ENCODE measurements around the gene LHFPL3. TPM values are rescaled to one million over a fixed set of nuclear protein-coding genes. Genes with fewer than 3 reads are reported as not detected.

LHFPL3 gene
- polyA plus RNA-seq, 1 donor from 2014 or later, result 5.6 TPM

GRCh38 chr7:104367926-104368325 is 39.5 kb downstream of the LHFPL3 start:
- Histone ChIP-seq H3K9me2 (ENCODE audit: insufficient read depth, low read length) (no peaks in the 10 kb centered on the region), H2AFZ (ENCODE audit: low read depth, low read length) (no peak overlapping the region), H3K27ac (ENCODE audit: low read length) (no peak overlapping the region), H3F3A (ENCODE audit: insufficient read depth, low read length, poor library complexity, severe bottlenecking) (no peaks in the 10 kb centered on the region), H3K79me2 (replicated peaks; ENCODE audit: insufficient read depth, low read length) (no peaks in the 10 kb centered on the region), H3K4me2 (ENCODE audit: low read length) (no peak overlapping the region), H3K4me3 (ENCODE audit: low read length) (no peak overlapping the region), H3K9ac (ENCODE audit: low read length) (no peak overlapping the region), H3K36me3 (ENCODE audit: insufficient read depth, low read length) (no peaks in the 10 kb centered on the region), H4K20me1 (ENCODE audit: insufficient read depth) (no peaks in the 10 kb centered on the region), H3K9me3 (ENCODE audit: low read length) (no peaks in the 10 kb centered on the region), H3K27me3 (ENCODE audit: insufficient read depth, low read depth, low read length) (no peaks in the 10 kb centered on the region)
- no peak for TF ChIP-seq SMC3 (conservative IDR thresholded peaks at IDR 0.05; ENCODE audit: poor library complexity)
- no peak for TF ChIP-seq EP300 (conservative IDR thresholded peaks at IDR 0.05; ENCODE audit: poor library complexity, severe bottlenecking)
- no peak for TF ChIP-seq TAF1 (IDR thresholded peaks at IDR 0.05; ENCODE audit: low read depth)
- TF ChIP-seq CTCF (IDR thresholded peaks at IDR 0.05; ENCODE audit: poor library complexity, severe bottlenecking), result no peak
- no peak for TF ChIP-seq REST (IDR thresholded peaks at IDR 0.05; ENCODE audit: borderline replicate concordance)
- no peak for TF ChIP-seq POLR2AphosphoS5 (IDR thresholded peaks at IDR 0.05)
- TF ChIP-seq MXI1 (conservative IDR thresholded peaks at IDR 0.05; ENCODE audit: poor library complexity, severe bottlenecking), result no peak
- TF ChIP-seq RAD21 (conservative IDR thresholded peaks at IDR 0.05), result no peak
- no peak for TF ChIP-seq EZH2 (IDR thresholded peaks at IDR 0.05; ENCODE audit: borderline replicate concordance, insufficient read depth, low read length, poor library complexity, severe bottlenecking)

- no peak overlapping the region for H3K4me2 ChIP-seq (ENCODE audit: low read length)
- H3K9me2 ChIP-seq (ENCODE audit: insufficient read depth, low read length), result no peaks in the 10 kb centered on the region
- TF ChIP-seq EP300 (conservative IDR thresholded peaks at IDR 0.05; ENCODE audit: poor library complexity, severe bottlenecking), result no peak
- TF ChIP-seq RAD21 (conservative IDR thresholded peaks at IDR 0.05), result no peak
- no peak for TF ChIP-seq EZH2 (IDR thresholded peaks at IDR 0.05; ENCODE audit: borderline replicate concordance, insufficient read depth, low read length, poor library complexity, severe bottlenecking)
- no peak for TF ChIP-seq REST (IDR thresholded peaks at IDR 0.05; ENCODE audit: borderline replicate concordance)
- no peak for TF ChIP-seq SMC3 (conservative IDR thresholded peaks at IDR 0.05; ENCODE audit: poor library complexity)
- TF ChIP-seq CTCF (IDR thresholded peaks at IDR 0.05; ENCODE audit: poor library complexity, severe bottlenecking), result no peak
- no peak for TF ChIP-seq POLR2AphosphoS5 (IDR thresholded peaks at IDR 0.05)
- TF ChIP-seq MXI1 (conservative IDR thresholded peaks at IDR 0.05; ENCODE audit: poor library complexity, severe bottlenecking), result no peak
- no peak for TF ChIP-seq TAF1 (IDR thresholded peaks at IDR 0.05; ENCODE audit: low read depth)
- no peak overlapping the region for H3K9ac ChIP-seq (ENCODE audit: low read length)
- no peak overlapping the region for H2AFZ ChIP-seq (ENCODE audit: low read depth, low read length)
- H3K27ac ChIP-seq (ENCODE audit: low read length), result no peak overlapping the region
- no peaks in the 10 kb centered on the region for H3K36me3 ChIP-seq (ENCODE audit: insufficient read depth, low read length)
- H3F3A ChIP-seq (ENCODE audit: insufficient read depth, low read length, poor library complexity, severe bottlenecking), result no peaks in the 10 kb centered on the region
- H4K20me1 ChIP-seq (ENCODE audit: insufficient read depth), result no peaks in the 10 kb centered on the region
- no peaks in the 10 kb centered on the region for H3K27me3 ChIP-seq (ENCODE audit: insufficient read depth, low read depth, low read length)
- no peaks in the 10 kb centered on the region for H3K79me2 ChIP-seq (replicated peaks; ENCODE audit: insufficient read depth, low read length)
- no peaks in the 10 kb centered on the region for H3K9me3 ChIP-seq (ENCODE audit: low read length)
- H3K4me3 ChIP-seq (ENCODE audit: low read length), result no peak overlapping the region
Measured at GRCh38 chr7:104371216-104371979, 43.0 kb downstream of the LHFPL3 start.
